ENCODE measurements around the gene CDH22.

GRCh38 chr20:46233701-46234100 is 74.6 kb downstream of the CDH22 start:
- no peak for TF ChIP-seq FOXM1 (IDR thresholded peaks at IDR 0.05; ENCODE audit: borderline replicate concordance)
- no peak for TF ChIP-seq SP1 (IDR thresholded peaks at IDR 0.05)
